NCI-H1694 treated with DMSO at 0.1 percent for 48 hours (cell line): ENCODE data around the gene GGTLC1.
A peak's percentile ranks its signal among the peaks of the same experiment; 100 is the strongest.

ENCODE experiments used
- DNase-seq: peaks from one replicate; lab custom pipeline; 2025; lab: John Stamatoyannopoulos, UW

Gene GGTLC1

DNA sequence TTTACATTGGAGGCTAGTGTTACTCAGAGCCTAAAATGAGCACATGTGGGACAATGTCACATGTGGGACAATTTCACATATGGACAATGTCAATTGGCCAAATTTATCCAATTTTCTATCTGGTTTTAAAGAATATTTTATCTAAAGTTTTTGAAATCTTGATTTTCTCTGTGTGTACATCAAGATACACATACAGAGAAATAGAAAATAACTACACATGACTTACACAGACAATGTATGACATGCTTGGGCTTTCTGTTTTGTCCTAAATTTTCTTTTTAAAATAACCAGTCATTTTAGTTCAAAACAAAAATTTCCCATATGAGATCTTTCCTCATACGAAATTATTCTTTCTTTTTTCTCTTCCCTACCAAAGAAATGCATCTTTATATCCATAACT is 24.6 kb downstream of the GGTLC1 start:
- no peak for DNase-seq

DNA sequence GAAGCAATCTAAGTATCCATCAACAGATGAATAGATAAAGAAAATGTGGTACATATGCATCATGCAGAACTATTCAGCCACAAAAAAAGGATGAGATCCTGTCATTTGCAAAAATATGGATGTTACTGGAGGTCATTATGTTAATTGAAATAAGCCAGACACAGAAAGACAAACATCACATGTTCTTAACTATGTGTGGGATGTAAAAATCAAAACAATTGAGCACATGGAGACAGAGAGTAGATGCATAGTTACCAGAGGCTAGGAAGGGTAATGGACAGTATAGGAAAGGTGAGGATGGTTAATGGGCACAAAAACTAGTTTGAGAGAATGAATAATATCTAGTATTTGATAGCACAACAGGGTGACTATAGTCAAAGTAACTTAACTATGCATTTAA is 26.3 kb downstream of the GGTLC1 start:
- DNase-seq, result no peak

DNA sequence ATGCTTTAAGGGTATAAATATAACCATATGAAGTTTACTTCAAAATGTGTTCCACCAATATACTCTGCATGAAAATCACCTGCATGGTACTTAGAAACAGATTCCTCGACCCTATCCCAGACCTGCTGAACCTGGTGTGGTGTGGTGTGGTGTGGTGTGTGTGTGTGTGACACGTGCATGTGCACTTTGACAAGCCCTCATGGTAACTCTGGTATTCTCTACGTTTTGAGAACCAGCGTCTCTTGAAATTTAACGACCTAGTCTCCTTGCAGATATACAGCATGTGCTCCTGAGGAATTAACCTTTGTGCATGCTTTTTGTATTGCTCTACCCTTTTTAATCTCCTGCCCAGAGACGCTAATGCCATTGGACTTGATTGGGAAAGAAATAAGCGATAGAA is 29.5 kb downstream of the GGTLC1 start:
- DNase-seq, result no peak

DNA sequence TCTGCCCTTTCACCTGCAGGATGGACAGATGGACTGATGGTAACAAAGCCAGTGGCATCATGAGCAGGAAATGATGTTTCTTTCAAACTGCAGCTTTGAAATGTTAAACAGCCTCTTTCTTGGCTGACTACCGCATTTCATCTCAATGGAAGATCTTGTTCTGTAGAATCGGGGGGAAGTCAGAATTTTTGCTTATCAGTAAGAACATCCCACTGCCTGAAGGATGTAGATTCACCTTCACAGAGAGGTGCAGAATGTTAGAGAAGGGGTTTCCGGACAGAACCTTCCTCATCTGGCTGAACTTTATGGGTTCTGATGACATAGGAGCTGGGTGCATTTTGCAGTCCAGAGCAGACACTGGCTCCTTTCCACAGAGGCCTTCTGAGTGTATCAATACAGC is 32.7 kb downstream of the GGTLC1 start:
- no peak for DNase-seq

DNA sequence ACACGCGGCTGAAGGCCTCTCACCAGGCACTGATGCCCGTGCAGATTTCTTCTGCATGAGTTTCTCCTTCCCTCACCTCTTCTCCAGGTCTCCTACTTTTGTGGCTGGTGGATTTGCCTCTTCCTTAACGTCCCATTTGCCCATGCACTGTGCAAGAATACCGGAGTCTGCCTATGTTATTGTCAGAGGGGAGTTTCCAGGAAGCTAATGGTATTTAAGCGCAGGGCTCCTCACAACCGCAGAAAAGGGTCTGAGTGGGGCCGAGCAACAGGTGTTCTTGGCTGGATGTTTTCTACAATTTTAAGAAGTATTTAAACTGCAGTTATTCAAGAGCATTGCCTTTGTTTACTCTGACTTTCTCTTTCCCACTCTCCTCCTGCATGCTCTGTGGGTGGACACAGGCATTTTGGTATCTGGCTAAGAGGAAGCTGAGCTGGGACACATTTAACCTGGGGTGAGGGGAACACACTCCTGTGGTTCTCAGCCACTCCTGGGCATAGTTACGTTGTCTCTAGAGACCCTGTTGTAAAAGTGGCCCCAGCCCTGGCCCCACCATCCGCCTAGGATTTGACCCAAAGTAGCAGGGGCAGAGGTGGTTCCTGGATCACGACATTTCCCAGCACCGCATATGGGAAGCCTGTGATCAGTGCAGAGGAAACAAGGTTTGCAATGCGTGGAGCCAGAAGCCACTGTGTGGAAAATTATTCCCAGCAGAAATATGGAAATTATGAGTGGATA is 34.4 kb downstream of the GGTLC1 start:
- DNase-seq, result no peak

DNA sequence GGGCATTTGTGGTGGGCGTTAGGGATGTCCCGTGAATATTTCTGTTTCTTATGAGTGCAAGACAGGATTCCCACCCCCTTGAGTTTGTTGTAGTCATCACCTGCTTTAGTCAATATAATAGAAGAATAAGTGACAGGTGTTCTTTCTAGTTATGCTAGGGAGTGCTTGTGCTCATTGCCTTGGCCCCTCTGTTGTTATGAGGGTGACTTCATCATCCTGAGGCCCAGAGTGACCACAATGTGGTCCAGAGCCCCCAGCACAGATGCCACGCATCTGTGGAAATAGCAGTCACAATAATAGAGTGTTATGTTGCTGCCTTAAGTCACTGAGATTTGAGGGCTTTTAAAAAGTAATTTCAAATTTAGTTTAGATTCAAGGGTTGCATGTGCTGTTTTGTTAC is 42.4 kb downstream of the GGTLC1 start:
- DNase-seq, result no peak

DNA sequence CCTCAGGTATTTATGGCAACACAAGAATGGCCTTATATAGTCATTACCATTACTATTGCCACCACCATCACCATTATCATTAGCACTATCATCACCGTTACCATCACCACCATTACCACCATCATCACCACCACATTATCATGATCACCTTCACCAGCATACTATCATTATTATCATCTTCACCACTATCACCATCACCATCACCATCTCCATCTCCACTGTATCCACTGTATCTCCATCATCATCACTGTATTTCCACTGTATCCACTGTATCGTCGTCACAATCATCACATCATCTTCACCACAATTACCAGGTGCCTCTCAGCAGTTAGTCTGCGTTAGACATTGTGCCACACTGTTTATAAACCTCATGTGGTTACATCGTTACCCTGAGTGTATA is 45.3 kb downstream of the GGTLC1 start:
- DNase-seq, result no peak

DNA sequence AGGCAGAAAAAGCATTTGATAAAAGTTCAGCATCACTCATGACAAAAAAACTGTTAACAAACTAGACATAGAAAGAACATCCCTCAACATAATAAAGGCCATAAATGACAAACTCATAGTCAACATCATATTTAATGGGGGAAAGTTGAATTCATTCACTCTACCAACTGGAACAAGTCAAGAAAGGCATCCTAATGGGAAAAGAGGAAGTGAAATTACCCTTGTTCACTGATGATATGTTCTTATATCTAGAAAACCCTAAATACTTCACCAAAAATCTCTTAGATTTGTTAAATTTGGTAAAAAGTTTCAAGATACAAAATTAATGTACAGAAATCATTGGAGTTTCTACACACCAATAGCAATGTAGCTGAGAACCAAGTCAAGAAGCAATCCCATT is 48.9 kb downstream of the GGTLC1 start:
- no peak for DNase-seq

DNA sequence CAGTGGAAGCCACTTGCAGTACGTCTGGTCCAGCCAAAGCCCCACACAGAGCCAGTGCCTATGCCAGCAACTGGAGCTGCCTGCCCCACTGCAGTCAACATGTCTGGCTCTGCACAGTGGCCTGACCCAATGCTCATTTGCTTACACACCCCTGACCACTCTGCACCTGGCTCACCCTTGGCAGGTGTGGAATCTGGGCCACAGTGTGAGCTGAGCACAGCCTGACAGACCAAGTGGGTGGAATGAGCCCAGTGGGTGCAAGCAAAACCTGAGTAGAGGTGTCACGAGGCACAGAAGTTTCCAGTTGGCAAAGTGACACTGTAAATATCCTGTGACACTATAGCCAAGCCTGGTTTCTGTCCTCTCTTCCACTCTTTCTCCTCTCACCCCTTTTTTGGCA is 49.5 kb downstream of the GGTLC1 start:
- DNase-seq, result no peak

DNA sequence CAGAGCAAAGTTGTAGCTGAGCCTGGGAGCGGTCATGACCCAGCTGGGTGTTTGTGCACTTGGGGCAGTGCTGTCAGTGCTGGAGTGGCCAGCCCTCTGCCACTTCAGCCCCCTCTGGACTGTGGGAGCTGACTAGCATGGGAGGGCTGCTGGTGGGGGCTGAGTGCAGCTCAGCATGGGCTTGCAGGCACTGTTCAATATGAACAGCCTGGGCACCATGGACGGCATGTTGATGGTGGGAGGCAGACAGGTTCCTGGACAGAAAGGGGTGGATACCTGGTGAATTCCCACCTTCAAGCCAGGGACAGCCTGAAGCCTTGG is 50.5 kb downstream of the GGTLC1 start:
- DNase-seq, result no peak

DNA sequence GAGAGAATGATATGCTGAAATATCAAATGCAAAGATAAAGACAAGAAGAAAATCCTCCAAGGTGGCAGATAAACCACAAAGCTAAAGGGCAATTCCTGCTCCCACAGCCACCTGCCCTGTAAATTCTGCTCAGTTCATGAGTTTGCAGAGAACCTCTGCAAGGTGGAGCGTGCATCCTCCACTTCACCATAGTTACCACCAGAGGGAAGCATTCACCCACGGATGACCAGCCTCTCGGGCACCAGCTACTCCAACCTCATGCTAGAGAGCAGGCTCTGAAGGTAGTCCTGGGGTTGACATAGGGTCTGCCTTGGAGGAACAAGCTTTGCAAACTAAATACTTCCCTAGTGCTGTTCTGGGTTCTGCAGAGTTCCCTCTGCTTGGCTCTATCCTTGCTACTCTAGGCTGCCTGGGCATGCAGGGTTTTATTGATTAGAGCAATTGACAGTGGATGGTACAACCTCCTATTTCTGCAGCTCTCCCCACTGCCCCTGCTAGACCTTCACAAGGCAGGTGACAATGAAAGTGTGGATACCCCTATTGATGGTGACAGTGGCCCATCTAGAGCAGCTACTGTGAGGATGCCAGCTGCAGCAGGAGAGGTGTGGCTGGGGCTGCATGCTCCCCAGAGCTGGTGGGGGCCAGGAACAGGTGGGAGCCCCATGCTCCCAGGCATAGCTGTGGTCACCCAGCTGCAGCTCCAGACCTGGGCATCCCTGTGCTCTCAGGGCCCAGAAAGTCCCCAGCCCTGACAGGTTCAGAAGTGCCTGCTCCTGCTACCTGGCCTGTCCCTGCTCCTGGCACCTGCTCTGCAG is 51.1 kb downstream of the GGTLC1 start:
- DNase-seq, result peak; percentile 29
